Sigmoid colon (tissue), 4 donors: ENCODE data around the gene NUDT6.

Experiments used
- CTCF ChIP-seq, 4 experiments: fragments of 450-650 bp in 3 of 4; fragments of 200-600 bp in 1 of 4; IDR thresholded peaks; one replicate each; pipeline ENCODE4 v1.5.1; 2016 to 2019; ENCODE audit warnings: antibody characterized with exemption in 4 of 4, mild to moderate bottlenecking in 3 of 4, moderate library complexity in 2 of 4
- EP300 ChIP-seq, 4 donors: sonication (generic); formaldehyde crosslinking; IDR thresholded peaks; one replicate each; pipeline ENCODE4 v1.6.1; 2017; ENCODE audit warnings: antibody characterized with exemption in 4 of 4
- POLR2A ChIP-seq, 2 donors: fragments of 450-650 bp; IDR thresholded peaks; one replicate each; pipeline ENCODE4 v1.6.1; 2016; ENCODE audit warnings: antibody characterized with exemption in 2 of 2, mild to moderate bottlenecking in 2 of 2, moderate library complexity in 2 of 2
- POLR2AphosphoS5 ChIP-seq, 4 donors: sonication (generic); formaldehyde crosslinking; IDR thresholded peaks; one replicate each; pipeline ENCODE4 v1.6.1; 2017; ENCODE audit warnings: antibody characterized with exemption in 4 of 4

GRCh38 chr4:122873821-122874593 is 48.4 kb downstream of the NUDT6 start:
- TF ChIP-seq CTCF (IDR thresholded peaks at IDR 0.05) (no peak), POLR2A (IDR thresholded peaks at IDR 0.05) (no peak), POLR2AphosphoS5 (IDR thresholded peaks at IDR 0.05) (no peak), EP300 (IDR thresholded peaks at IDR 0.05) (no peak)
